Astrocyte (in vitro differentiated cells and primary cell): ENCODE results near the gene ALDH1B1. TPM values are rescaled to one million over a fixed set of nuclear protein-coding genes. Genes with fewer than 3 reads are reported as not detected.

Experiments used
- DNase-seq: peaks from one replicate; pipeline ENCODE4 v3.0.0-alpha.2; 2010; ENCODE audit warnings: low read depth
- FAIRE-seq: peaks from 2 replicates; lab custom pipeline; 2011; peaks lifted over from hg19 to GRCh38; lab: Jason Lieb, UNC
- H2AFZ ChIP-seq: 2 replicates; pipeline ENCODE4 v1.6.0; 2012; ENCODE audit warnings: low read depth, low read length, inconsistent platforms
- H3K27ac ChIP-seq: 2 replicates; pipeline ENCODE4 v1.5.1; 2011; ENCODE audit warnings: low read depth, low read length, inconsistent platforms
- H3K27me3 ChIP-seq: 2 replicates; pipeline ENCODE4 v1.6.0; 2011; ENCODE audit warnings: low read length, inconsistent platforms; ENCODE audit not compliant: insufficient read depth
- H3K36me3 ChIP-seq: 2 replicates; pipeline ENCODE4 v1.5.1; 2011; ENCODE audit warnings: low read length, inconsistent platforms; ENCODE audit not compliant: insufficient read depth
- H3K4me1 ChIP-seq: 2 replicates; pipeline ENCODE4 v1.5.1; 2011; ENCODE audit warnings: low read length, inconsistent platforms; ENCODE audit not compliant: insufficient read depth
- H3K4me2 ChIP-seq: 2 replicates; pipeline ENCODE4 v1.6.0; 2012; ENCODE audit warnings: low read length, inconsistent platforms
- H3K4me3 ChIP-seq: 2 replicates; pipeline ENCODE4 v1.5.1; 2011; ENCODE audit warnings: low read depth, mild to moderate bottlenecking, low read length, inconsistent platforms; ENCODE audit not compliant: insufficient read depth
- H3K79me2 ChIP-seq: 2 replicates; pipeline ENCODE4 v1.6.0; 2012; ENCODE audit warnings: mild to moderate bottlenecking, low read length, inconsistent platforms; ENCODE audit not compliant: insufficient read depth
- H3K9ac ChIP-seq: 2 replicates; pipeline ENCODE4 v1.6.0; 2012; ENCODE audit warnings: mild to moderate bottlenecking, low read length, inconsistent platforms
- H3K9me3 ChIP-seq: 2 replicates; pipeline ENCODE4 v1.5.1; 2012; ENCODE audit warnings: low read depth, mild to moderate bottlenecking, low read length, inconsistent platforms; ENCODE audit not compliant: insufficient read depth
- H4K20me1 ChIP-seq: 2 replicates; pipeline ENCODE4 v1.6.0; 2012; ENCODE audit warnings: low read length, inconsistent platforms; ENCODE audit not compliant: insufficient read depth
- H3K27ac Mint-ChIP-seq: one replicate; pipeline ENCODE4 v1.8.0; 2021; ENCODE audit warnings: mild to moderate bottlenecking, mixed read lengths; ENCODE audit not compliant: unreplicated experiment
- H3K27me3 Mint-ChIP-seq: one replicate; pipeline ENCODE4 v1.8.0; 2021; ENCODE audit warnings: low read depth, mixed read lengths; ENCODE audit not compliant: unreplicated experiment
- H3K36me3 Mint-ChIP-seq: one replicate; pipeline ENCODE4 v1.8.0; 2021; ENCODE audit warnings: low read depth, mixed read lengths; ENCODE audit not compliant: unreplicated experiment
- H3K4me1 Mint-ChIP-seq: one replicate; pipeline ENCODE4 v1.8.0; 2021; ENCODE audit warnings: low read depth, mixed read lengths; ENCODE audit not compliant: unreplicated experiment
- H3K4me3 Mint-ChIP-seq: one replicate; pipeline ENCODE4 v1.8.0; 2021; ENCODE audit warnings: mild to moderate bottlenecking, moderate library complexity, mixed read lengths; ENCODE audit not compliant: unreplicated experiment
- H3K9me3 Mint-ChIP-seq: one replicate; pipeline ENCODE4 v1.8.0; 2021; ENCODE audit warnings: mild to moderate bottlenecking, mixed read lengths; ENCODE audit not compliant: unreplicated experiment
- CTCF ChIP-seq: IDR thresholded peaks from 2 replicates; pipeline ENCODE4 v1.5.1; 2011; ENCODE audit warnings: low read depth, mild to moderate bottlenecking, inconsistent platforms, low read length, moderate library complexity; ENCODE audit not compliant: insufficient read depth
- EZH2 ChIP-seq: IDR thresholded peaks from 2 replicates; pipeline ENCODE4 v1.6.1; 2012; ENCODE audit warnings: mild to moderate bottlenecking, low read length, inconsistent platforms; ENCODE audit not compliant: insufficient read depth
- total RNA-seq: library from RNA; stranded (reverse); gene quantifications from 2 replicates; pipeline ENCODE4 v1.2.1, GENCODE V29; 2021

The ALDH1B1 gene
- total RNA-seq, 1 donor from 2014 or later = 124 TPM

- Histone ChIP-seq H3K4me1 (peaks cover 4% of the 10 kb centered on the region), H3K4me3 (no peak overlapping the region), H4K20me1 (no peaks in the 10 kb centered on the region), H2AFZ (no peak overlapping the region), H3K4me2 (no peak overlapping the region), H3K36me3 (no peaks in the 10 kb centered on the region), H3K27ac (no peak overlapping the region), H3K9ac (no peak overlapping the region), H3K79me2 (no peaks in the 10 kb centered on the region), H3K27me3 (peaks cover 49% of the 10 kb centered on the region), H3K9me3 (no peaks in the 10 kb centered on the region)
- no peaks in the 10 kb centered on the region for H3K36me3 Mint-ChIP-seq
- TF ChIP-seq EZH2 (no peak), CTCF (no peak)
- FAIRE-seq (no peak), DNase-seq (no peak)
- H3K27ac Mint-ChIP-seq = no peak overlapping the region
- no peaks in the 10 kb centered on the region for H3K9me3 Mint-ChIP-seq
- peaks cover 41% of the 10 kb centered on the region for H3K27me3 Mint-ChIP-seq
- H3K4me1 Mint-ChIP-seq = peaks cover 3% of the 10 kb centered on the region
- H3K4me3 Mint-ChIP-seq = no peak overlapping the region
Observed at GRCh38 chr9:38416461-38416860, 24.0 kb downstream of the ALDH1B1 start.

- Mint-ChIP-seq H3K4me3 (no peak overlapping the region), H3K27me3 (peaks cover 35% of the 10 kb centered on the region), H3K27ac (no peak overlapping the region), H3K36me3 (no peaks in the 10 kb centered on the region), H3K9me3 (no peaks in the 10 kb centered on the region), H3K4me1 (peaks cover 9% of the 10 kb centered on the region)
- no peaks in the 10 kb centered on the region for H4K20me1 ChIP-seq
- H3K27me3 ChIP-seq = peaks cover 45% of the 10 kb centered on the region
- no peak overlapping the region for H3K27ac ChIP-seq
- H3K36me3 ChIP-seq = no peaks in the 10 kb centered on the region
- TF ChIP-seq EZH2 (no peak), CTCF (peak; percentile 60)
- no peaks in the 10 kb centered on the region for H3K9me3 ChIP-seq
- H3K79me2 ChIP-seq = no peaks in the 10 kb centered on the region
- H3K4me3 ChIP-seq = no peak overlapping the region
- H3K4me1 ChIP-seq = peaks cover 4% of the 10 kb centered on the region
- FAIRE-seq (no peak), DNase-seq (no peak)
- H3K4me2 ChIP-seq = no peak overlapping the region
- H3K9ac ChIP-seq = no peak overlapping the region
- H2AFZ ChIP-seq = no peak overlapping the region
Observed at GRCh38 chr9:38417003-38417945, 24.8 kb downstream of the ALDH1B1 start.

- H3K27ac ChIP-seq = no peak overlapping the region
Observed at GRCh38 chr9:38418366-38418765, 25.9 kb downstream of the ALDH1B1 start.

More at GRCh38 chr9:38418366-38418765, 25.9 kb downstream of the ALDH1B1 start:
- Mint-ChIP-seq H3K4me1 (peaks cover 9% of the 10 kb centered on the region), H3K27ac (no peak overlapping the region), H3K9me3 (no peaks in the 10 kb centered on the region), H3K4me3 (no peak overlapping the region), H3K27me3 (peaks cover 35% of the 10 kb centered on the region), H3K36me3 (no peaks in the 10 kb centered on the region)
- H3K9ac ChIP-seq = no peak overlapping the region
- TF ChIP-seq CTCF (no peak), EZH2 (no peak)
- H4K20me1 ChIP-seq = no peaks in the 10 kb centered on the region
- H3K27me3 ChIP-seq = peaks cover 38% of the 10 kb centered on the region
- no peaks in the 10 kb centered on the region for H3K36me3 ChIP-seq
- H3K79me2 ChIP-seq = no peaks in the 10 kb centered on the region
- H3K4me2 ChIP-seq = no peak overlapping the region
- DNase-seq (no peak), FAIRE-seq (no peak)
- no peak overlapping the region for H2AFZ ChIP-seq
- H3K4me3 ChIP-seq = no peak overlapping the region
- no peaks in the 10 kb centered on the region for H3K9me3 ChIP-seq
- H3K4me1 ChIP-seq = peaks cover 4% of the 10 kb centered on the region
